ENCODE measurements around the gene HIVEP3.

Gene HIVEP3

DNA sequence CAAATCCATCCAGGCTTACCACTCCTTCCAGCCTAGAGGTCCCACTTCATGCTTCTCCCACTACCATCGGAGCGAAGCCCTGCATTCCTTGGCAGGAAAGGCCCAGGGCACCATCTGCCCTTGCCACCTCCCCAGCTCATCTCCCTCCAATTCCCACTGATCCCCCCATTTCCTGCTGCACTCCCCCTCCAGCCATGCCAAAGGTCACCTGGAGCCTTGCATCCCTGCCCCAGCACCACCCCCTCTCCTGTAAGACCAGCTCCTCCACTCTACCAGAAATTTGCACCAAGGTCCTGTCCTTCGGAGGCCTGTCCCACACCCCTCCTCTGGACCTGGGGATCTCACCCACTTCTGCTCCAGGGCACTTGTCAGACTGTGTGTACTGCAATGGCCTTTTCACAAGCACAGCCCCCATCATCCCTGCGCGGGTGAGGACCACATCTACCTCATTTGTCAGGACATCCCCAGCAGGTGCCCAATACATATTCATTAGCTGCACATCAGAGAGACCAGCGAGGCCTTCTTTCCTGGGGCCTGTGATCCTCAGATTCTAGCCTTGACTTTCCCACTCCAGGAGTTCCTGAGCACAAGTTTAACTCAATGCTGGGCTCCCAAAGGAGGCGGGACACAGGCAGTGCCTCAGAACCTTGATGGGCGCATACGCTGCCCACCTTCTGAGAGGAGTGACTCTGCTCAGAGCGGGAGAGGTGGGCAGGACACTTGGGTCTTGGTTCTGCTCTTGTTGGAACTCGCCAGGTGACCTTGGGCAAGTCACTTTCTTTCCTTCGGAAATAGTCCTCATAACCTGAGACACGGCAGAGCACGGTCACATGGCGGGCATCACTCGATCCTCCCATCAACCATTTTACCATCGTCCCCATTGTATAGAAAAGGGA, 384.3 kb downstream of the HIVEP3 start:
- TF ChIP-seq, protein P1, sequence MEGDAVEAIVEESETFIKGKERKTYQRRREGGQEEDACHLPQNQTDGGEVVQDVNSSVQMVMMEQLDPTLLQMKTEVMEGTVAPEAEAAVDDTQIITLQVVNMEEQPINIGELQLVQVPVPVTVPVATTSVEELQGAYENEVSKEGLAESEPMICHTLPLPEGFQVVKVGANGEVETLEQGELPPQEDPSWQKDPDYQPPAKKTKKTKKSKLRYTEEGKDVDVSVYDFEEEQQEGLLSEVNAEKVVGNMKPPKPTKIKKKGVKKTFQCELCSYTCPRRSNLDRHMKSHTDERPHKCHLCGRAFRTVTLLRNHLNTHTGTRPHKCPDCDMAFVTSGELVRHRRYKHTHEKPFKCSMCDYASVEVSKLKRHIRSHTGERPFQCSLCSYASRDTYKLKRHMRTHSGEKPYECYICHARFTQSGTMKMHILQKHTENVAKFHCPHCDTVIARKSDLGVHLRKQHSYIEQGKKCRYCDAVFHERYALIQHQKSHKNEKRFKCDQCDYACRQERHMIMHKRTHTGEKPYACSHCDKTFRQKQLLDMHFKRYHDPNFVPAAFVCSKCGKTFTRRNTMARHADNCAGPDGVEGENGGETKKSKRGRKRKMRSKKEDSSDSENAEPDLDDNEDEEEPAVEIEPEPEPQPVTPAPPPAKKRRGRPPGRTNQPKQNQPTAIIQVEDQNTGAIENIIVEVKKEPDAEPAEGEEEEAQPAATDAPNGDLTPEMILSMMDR (conservative IDR thresholded peaks at IDR 0.05; ENCODE audit: low read length) = no peak
- DNase-seq (ENCODE audit: low read depth) = no peak
- no peak overlapping the region for H3K4me3 ChIP-seq (ENCODE audit: low read length)

GRCh38 chr1:41533731-41534080, 385.0 kb downstream of the HIVEP3 start:
- DNase-seq (ENCODE audit: low read depth) = no peak
- no peak overlapping the region for H3K4me3 ChIP-seq (ENCODE audit: low read length)
- TF ChIP-seq, protein P1 (conservative IDR thresholded peaks at IDR 0.05; ENCODE audit: low read length) = no peak

- no peak overlapping the region for H3K4me3 ChIP-seq (ENCODE audit: low read length)
- TF ChIP-seq, protein P1 (conservative IDR thresholded peaks at IDR 0.05; ENCODE audit: low read length) = no peak
- DNase-seq (ENCODE audit: low read depth) = no peak
Measured at GRCh38 chr1:41533016-41533730, 385.5 kb downstream of the HIVEP3 start.

DNA sequence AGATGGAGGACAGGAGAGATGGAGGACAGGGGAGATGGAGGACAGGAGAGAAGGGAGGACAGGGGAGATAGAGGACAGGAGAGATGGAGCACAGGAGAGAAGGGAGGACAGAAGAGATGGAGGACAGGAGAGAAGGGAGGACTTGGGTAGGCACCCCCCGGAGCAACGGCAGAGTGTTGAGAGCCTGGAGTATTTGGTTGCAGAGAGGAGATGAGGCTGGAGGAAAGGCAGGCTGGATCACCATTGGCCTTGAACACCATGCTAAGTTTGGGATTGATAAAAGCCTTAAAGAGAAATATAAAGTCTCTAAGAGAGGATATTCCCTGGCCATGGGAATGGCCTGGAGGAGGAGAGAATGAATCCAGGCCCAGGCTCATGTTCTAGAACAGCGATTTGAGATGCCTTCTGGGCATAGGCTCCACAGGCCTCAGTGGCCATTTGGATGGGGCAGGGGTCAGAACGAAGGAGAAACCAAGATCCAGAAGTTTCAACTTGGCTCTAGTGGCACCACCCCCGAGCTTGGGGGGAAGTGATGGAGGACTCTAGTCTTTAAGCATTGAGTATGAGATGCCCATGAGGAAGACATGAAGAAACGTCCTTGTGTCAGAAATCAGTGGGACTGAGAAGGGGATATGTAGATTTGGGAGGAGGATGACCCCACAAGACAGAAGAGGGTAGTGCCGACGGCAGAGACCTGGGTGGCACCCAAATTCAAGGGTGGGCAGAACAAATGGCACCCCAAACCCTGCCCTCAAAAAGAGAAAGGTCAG, 386.3 kb downstream of the HIVEP3 start:
- TF ChIP-seq, protein P1 (conservative IDR thresholded peaks at IDR 0.05; ENCODE audit: low read length) = no peak
- H3K4me3 ChIP-seq (ENCODE audit: low read length) = no peak overlapping the region
- no peak for DNase-seq (ENCODE audit: low read depth)

DNA sequence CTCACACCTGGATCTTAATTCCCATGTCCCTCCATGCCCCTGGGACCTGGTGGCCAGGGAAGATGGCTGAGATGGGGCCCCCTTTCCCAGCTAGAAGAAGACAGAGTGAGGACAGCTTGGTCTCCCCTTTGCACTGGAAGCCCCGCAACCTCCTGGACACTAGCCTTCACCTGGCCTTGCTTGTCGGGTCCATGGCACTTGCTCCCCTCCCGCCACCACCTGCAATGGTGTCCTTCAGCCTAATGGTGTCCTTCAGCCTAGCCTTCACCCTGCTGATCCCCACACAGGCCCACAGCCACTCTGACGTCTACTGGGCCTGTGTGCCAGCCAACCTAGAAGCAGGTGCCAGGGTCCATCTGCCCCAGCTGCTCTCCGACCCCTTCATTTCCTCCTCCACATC, 388.3 kb downstream of the HIVEP3 start:
- no peak overlapping the region for H3K4me3 ChIP-seq (ENCODE audit: low read length)
- TF ChIP-seq, protein P1 (conservative IDR thresholded peaks at IDR 0.05; ENCODE audit: low read length) = no peak
- DNase-seq (ENCODE audit: low read depth) = no peak

- no peak overlapping the region for H3K4me3 ChIP-seq (ENCODE audit: low read length)
- no peak for DNase-seq (ENCODE audit: low read depth)
- TF ChIP-seq, protein P1 (conservative IDR thresholded peaks at IDR 0.05; ENCODE audit: low read length) = no peak
Measured at GRCh38 chr1:41529621-41530395, 388.9 kb downstream of the HIVEP3 start.

Measured in AG10803 (cell line).